K562 (cell line): ENCODE results near the gene GHRL. TPM values are rescaled to one million over a fixed set of nuclear protein-coding genes. Genes with fewer than 3 reads are reported as not detected.
A peak's percentile ranks its signal among the peaks of the same experiment; 100 is the strongest.

Source experiments
- ATF7 ChIP-seq: fragments of 450-650 bp; IDR thresholded peaks from 2 replicates; pipeline ENCODE4 v1.7.1; 2014; ENCODE audit warnings: mild to moderate bottlenecking, moderate library complexity
- BACH1 ChIP-seq: fragments of 200-800 bp; sonication (Bioruptor generic); IDR thresholded peaks from 2 replicates; pipeline ENCODE4 v1.6.1; 2016; ENCODE audit warnings: missing genetic modification characterization, missing compliant biosample characterization
- ESRRA ChIP-seq: fragments of 450-650 bp; IDR thresholded peaks from 2 replicates; pipeline ENCODE4 v1.6.1; 2014; ENCODE audit warnings: low read depth, mild to moderate bottlenecking, moderate library complexity, borderline replicate concordance
- HDAC1 ChIP-seq, 2 experiments: fragments of 450-650 bp; IDR thresholded peaks; 2 replicates each; pipeline ENCODE4 v1.6.1; 2016 to 2017; ENCODE audit warnings: inconsistent platforms in 1 of 2, mild to moderate bottlenecking in 1 of 2, moderate library complexity in 1 of 2
- HDGF ChIP-seq: fragments of 450-650 bp; IDR thresholded peaks from 2 replicates; pipeline ENCODE4 v1.6.1; 2016
- JUN ChIP-seq, 2 experiments: sonication (generic) in 1 of 2; formaldehyde crosslinking in 1 of 2; IDR thresholded peaks; 2 replicates each; pipeline versions ENCODE4 v1.6.1 to v1.8.0; 2012 to 2022; ENCODE audit warnings: borderline replicate concordance in 2 of 2, mild to moderate bottlenecking in 2 of 2, improper control_type of control experiment in 1 of 2, low read depth in 1 of 2, low read length in 1 of 2, missing genetic modification reagents in 1 of 2
- JUND ChIP-seq, 2 experiments: IDR thresholded peaks; 2 replicates in 1 of 2; 3 replicates in 1 of 2; pipeline ENCODE4 v1.6.1; 2011; ENCODE audit warnings: borderline replicate concordance in 2 of 2, low read depth in 2 of 2, low read length in 2 of 2, improper control_type of control experiment in 1 of 2, missing biosample characterization in 1 of 2, missing genetic modification characterization in 1 of 2, missing genetic modification reagents in 1 of 2
- NEUROD1 ChIP-seq: fragments of 150-350 bp; IDR thresholded peaks from 2 replicates; pipeline ENCODE4 v1.6.1; 2014; ENCODE audit warnings: borderline replicate concordance, low read length, low read depth; ENCODE audit not compliant: partially characterized antibody
- NFE2 ChIP-seq: IDR thresholded peaks from 2 replicates; pipeline ENCODE4 v1.6.1; 2014; ENCODE audit warnings: antibody characterized with exemption, low read depth
- RAD21 ChIP-seq, 2 experiments: fragments of 250-450 bp in 1 of 2; fragments of 450-650 bp in 1 of 2; sonication (Bioruptor Pico) in 1 of 2; formaldehyde crosslinking in 1 of 2; IDR thresholded peaks in 1 of 2; conservative IDR thresholded peaks in 1 of 2; 2 replicates each; pipeline versions ENCODE4 v1.4.0 to v1.8.0; 2020 to 2022; ENCODE audit warnings: mild to moderate bottlenecking in 2 of 2, moderate library complexity in 1 of 2
- ZBTB12 ChIP-seq: fragments of 250-450 bp; sonication (Bioruptor Pico); IDR thresholded peaks from 2 replicates; pipeline ENCODE4 v1.4.0; 2020
- ZBTB9 ChIP-seq: fragments of 450-650 bp; formaldehyde crosslinking; IDR thresholded peaks from 2 replicates; pipeline ENCODE4 v1.4.0; 2020; ENCODE audit warnings: mild to moderate bottlenecking, moderate library complexity
- ZMIZ1 ChIP-seq, 2 experiments: fragments of 150-350 bp in 1 of 2; IDR thresholded peaks; 2 replicates each; pipeline ENCODE4 v1.6.1; 2012 to 2016; ENCODE audit warnings: low read depth in 2 of 2, low read length in 2 of 2, mild to moderate bottlenecking in 1 of 2, moderate library complexity in 1 of 2
- ZNF134 ChIP-seq: fragments of 250-450 bp; sonication (Bioruptor Pico); conservative IDR thresholded peaks from 2 replicates; pipeline ENCODE4 v1.4.0; 2020
- ZNF212 ChIP-seq: fragments of 450-650 bp; formaldehyde crosslinking; IDR thresholded peaks from 2 replicates; pipeline ENCODE4 v1.4.0; 2020; ENCODE audit warnings: mild to moderate bottlenecking
- ZNF431 ChIP-seq: sonication (generic); formaldehyde crosslinking; IDR thresholded peaks from 2 replicates; pipeline ENCODE4 v1.8.0; 2022; ENCODE audit warnings: mild to moderate bottlenecking, missing genetic modification reagents
- ZNF449 ChIP-seq: fragments of 250-450 bp; sonication (Bioruptor Pico); IDR thresholded peaks from 2 replicates; pipeline ENCODE4 v1.8.0; 2022; ENCODE audit warnings: moderate library complexity, mild to moderate bottlenecking, inconsistent platforms
- ZNF766 ChIP-seq: fragments of 200-800 bp; sonication (Bioruptor generic); conservative IDR thresholded peaks from 2 replicates; pipeline ENCODE4 v1.6.1; 2016; ENCODE audit warnings: missing genetic modification characterization, missing compliant biosample characterization
- polyA plus RNA-seq, 8 experiments: library from polyadenylated mRNA; depleted of rRNA in 4 of 8; stranded (reverse) in 5 of 8; unstranded in 3 of 8; fragments of >200 nt; fragmentation: Nextera tagmentation in 2 of 8; fragmentation: Illumina TruSeq in 1 of 8; extraction: Ambion mirVana in 2 of 8; extraction: Trizol in 1 of 8; gene quantifications; 2 replicates each; pipeline versions ENCODE4 v1.2.1 to v1.2.3, GENCODE V29; 2011 to 2014; ENCODE audit warnings: inconsistent platforms in 1 of 8, missing spikeins in 1 of 8
- total RNA-seq, 7 experiments: library from RNA; depleted of rRNA in 6 of 7; stranded (reverse); fragments of >200 nt in 6 of 7; fragmentation: Illumina TruSeq in 2 of 7; extraction: Trizol in 2 of 7; gene quantifications; 2 replicates each; pipeline versions ENCODE4 v1.2.1 to v1.2.3, GENCODE V29; 2011 to 2021; ENCODE audit warnings: low replicate concordance in 1 of 7

Gene GHRL
- total and polyA plus RNA-seq, 9 of the 15 experiments (the other 6 are each of a cell fraction or from before 2014, with no cell fraction given), result 0.08 to 0.29 (median 0.15) TPM; not detected in 5

- TF ChIP-seq ZMIZ1 (IDR thresholded peaks at IDR 0.05; ENCODE audit: low read depth in 2 of 2, low read length in 2 of 2) (no peak), ZNF134 (CRISPR knock-in tag) (0 out of 2 replicates have a peak, but pooled peaks have one; percentile 6), JUND (IDR thresholded peaks at IDR 0.05; ENCODE audit: borderline replicate concordance, low read depth, low read length) (peak; percentile 66), JUND (tag; IDR thresholded peaks at IDR 0.05; ENCODE audit: borderline replicate concordance, low read depth, low read length) (peak; percentile 59; the same call in 1 of the 3 replicates), RAD21 (CRISPR knock-in tag; conservative IDR thresholded peaks at IDR 0.05 in 1 of 2, IDR thresholded peaks at IDR 0.05 in 1 of 2) (peak in 1 of 2 experiments; percentile 5; a peak in 1 of 4 replicates), ZBTB9 (CRISPR knock-in tag) (peak; percentile 87; the same call in 1 of the 2 replicates), ZNF431 (CRISPR knock-in tag) (no peak), ZNF766 (peak; percentile 77), ATF7 (peak; percentile 87), ZNF212 (CRISPR knock-in tag) (no peak), BACH1 (tag) (peak; percentile 52; the same call in 1 of the 2 replicates), ZNF449 (CRISPR knock-in tag) (no peak), HDAC1 (IDR thresholded peaks at IDR 0.05) (no peak), JUN (IDR thresholded peaks at IDR 0.05; ENCODE audit: borderline replicate concordance, low read depth, low read length) (0 out of 2 replicates have a peak, but pooled peaks have one; percentile 10), JUN (CRISPR knock-in tag; IDR thresholded peaks at IDR 0.05; ENCODE audit: borderline replicate concordance) (no peak), NEUROD1 (peak; percentile 42), NFE2 (no peak), HDGF (no peak), ESRRA (peak; percentile 16; the same call in 1 of the 2 replicates), ZBTB12 (0 out of 2 replicates have a peak, but pooled peaks have one; percentile 51)
Observed at GRCh38 chr3:10242182-10243065, 50.3 kb downstream of the GHRL start (continued).
